Lung (tissue), 12 donors: ENCODE data around the gene ASPSCR1. TPM values are rescaled to one million over a fixed set of nuclear protein-coding genes. Genes with fewer than 3 reads are reported as not detected.

Experiments used
- ATAC-seq: fragments of 200-7000 bp; cut with Tn5 transposase; one replicate; pipeline ENCODE4 v1.9.1; 2020; ENCODE audit warnings: moderate number of reproducible peaks; ENCODE audit not compliant: insufficient read depth, low FRiP score
- DNase-seq, 3 donors: peaks; one replicate each; pipeline ENCODE4 v3.0.0-alpha.2; 2013 to 2017
- H3K27ac ChIP-seq, 2 donors: one replicate each; pipeline ENCODE4 v1.5.1; 2013; ENCODE audit warnings: mild to moderate bottlenecking in 2 of 2, moderate library complexity in 2 of 2, control low read depth in 1 of 2, inconsistent platforms in 1 of 2, low read depth in 1 of 2, low read length in 1 of 2
- H3K27me3 ChIP-seq, 3 donors: one replicate each; pipeline ENCODE4 v1.5.1; 2013; ENCODE audit warnings: low read length in 2 of 3; ENCODE audit not compliant: control insufficient read depth in 3 of 3, insufficient read depth in 3 of 3
- H3K36me3 ChIP-seq, 4 donors: one replicate each; pipeline ENCODE4 v1.5.1; 2013; ENCODE audit warnings: low read length in 4 of 4, mild to moderate bottlenecking in 1 of 4, moderate library complexity in 1 of 4; ENCODE audit not compliant: control insufficient read depth in 4 of 4, insufficient read depth in 4 of 4
- H3K4me1 ChIP-seq, 5 donors: one replicate each; pipeline ENCODE4 v1.5.1; 2013; ENCODE audit warnings: low read length in 5 of 5, mild to moderate bottlenecking in 2 of 5, moderate library complexity in 1 of 5; ENCODE audit not compliant: control insufficient read depth in 5 of 5, insufficient read depth in 5 of 5
- H3K4me3 ChIP-seq: one replicate; pipeline ENCODE4 v1.5.1; 2013; ENCODE audit warnings: mild to moderate bottlenecking, control low read depth, moderate library complexity
- H3K9ac ChIP-seq, 2 donors: one replicate each; pipeline ENCODE4 v1.5.1; 2013; ENCODE audit warnings: low read length in 2 of 2, control low read depth in 1 of 2; ENCODE audit not compliant: insufficient read depth in 1 of 2
- H3K9me3 ChIP-seq, 4 donors: one replicate each; pipeline ENCODE4 v1.5.1; 2013; ENCODE audit warnings: low read length in 3 of 4, mild to moderate bottlenecking in 1 of 4, moderate library complexity in 1 of 4; ENCODE audit not compliant: control insufficient read depth in 4 of 4, insufficient read depth in 3 of 4
- CTCF ChIP-seq: IDR thresholded peaks from 2 replicates; pipeline ENCODE4 v1.5.1; 2012; ENCODE audit warnings: mild to moderate bottlenecking; ENCODE audit errors: control extremely low read depth, extremely low read depth
- WGBS, 2 donors: extraction: QIAGEN DNeasy Blood & Tissue Kit; methylation state at CpG; one replicate each; pipeline ENCODE4 v1.1.7; 2013; 5-methylcytosine and 5-hydroxymethylcytosine counted together
- polyA plus RNA-seq, 2 donors: library from polyadenylated mRNA; stranded (reverse); fragments of 200-250 nt; gene quantifications; one replicate each; pipeline ENCODE4 v1.2.1, GENCODE V29; 2013
- total RNA-seq, 2 donors: library from RNA; depleted of rRNA in 1 of 2; stranded (reverse); fragments of >200 nt in 1 of 2; gene quantifications; one replicate each; pipeline ENCODE4 v1.2.1, GENCODE V29; 2014 to 2021
- donor health status: control.
- donor health status: control.
- donor health status: Bipolar disorder and iron deficiency.
- donor health status: healthy.
- donor health status: DM: yes; HTN: yes; CAD: no.

The ASPSCR1 gene
- total and polyA plus RNA-seq, 4 donors = 22.9 to 68.6 (median 42.4) TPM

DNA sequence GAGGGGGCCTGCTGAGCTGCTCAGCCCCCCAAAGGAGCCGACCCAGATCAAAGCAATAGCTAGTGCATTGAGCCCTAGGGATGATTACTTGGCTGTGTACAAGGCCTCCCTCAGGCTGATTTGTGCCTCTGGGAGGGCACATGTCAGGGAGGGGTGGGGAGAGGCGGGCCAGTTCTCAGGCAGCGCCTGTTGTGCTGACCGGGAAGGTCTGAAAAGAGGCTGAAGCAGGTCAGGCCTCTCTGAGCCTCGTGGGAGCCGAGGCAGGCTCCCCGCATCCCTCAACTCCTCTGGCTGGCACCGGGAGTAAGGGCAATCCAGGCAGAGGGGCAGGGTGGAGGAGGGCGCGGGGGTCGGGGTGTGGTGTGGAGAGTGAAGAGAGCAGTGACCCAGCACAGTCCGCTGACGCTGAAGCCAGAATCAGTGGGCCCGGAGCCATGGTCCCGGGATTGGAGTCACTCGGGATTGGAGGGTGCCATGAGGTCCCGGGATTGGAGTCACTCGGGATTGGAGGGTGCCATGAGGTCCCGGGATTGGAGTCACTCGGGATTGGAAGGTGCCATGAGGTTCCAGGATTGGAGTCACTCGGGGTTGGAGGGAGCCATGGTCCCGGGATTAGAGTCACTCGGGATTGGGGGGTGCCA is 57.1 kb downstream of the ASPSCR1 start:
- WGBS, 2 donors = 91 to 94% methylated on average over 23 of the region's 23 CpGs
- Histone ChIP-seq H3K27ac (no peak overlapping the region), H3K27me3 (no peaks in the 10 kb centered on the region), H3K9me3 (no peaks in the 10 kb centered on the region), H3K9ac (no peak overlapping the region), H3K4me1 (peaks cover 0 to 28% (median 9%) of the 10 kb centered on the region in 5 donors), H3K36me3 (peaks cover 0 to 4% (median 0%) of the 10 kb centered on the region in 4 donors), H3K4me3 (no peak overlapping the region)
- TF ChIP-seq CTCF = no peak
- DNase-seq = no peak
- no peak for ATAC-seq

- DNase-seq = no peak
- WGBS, 2 donors = 92 to 93% methylated on average over 8 of the region's 8 CpGs
Observed at GRCh38 chr17:82035488-82035887, 58.1 kb downstream of the ASPSCR1 start.

DNA sequence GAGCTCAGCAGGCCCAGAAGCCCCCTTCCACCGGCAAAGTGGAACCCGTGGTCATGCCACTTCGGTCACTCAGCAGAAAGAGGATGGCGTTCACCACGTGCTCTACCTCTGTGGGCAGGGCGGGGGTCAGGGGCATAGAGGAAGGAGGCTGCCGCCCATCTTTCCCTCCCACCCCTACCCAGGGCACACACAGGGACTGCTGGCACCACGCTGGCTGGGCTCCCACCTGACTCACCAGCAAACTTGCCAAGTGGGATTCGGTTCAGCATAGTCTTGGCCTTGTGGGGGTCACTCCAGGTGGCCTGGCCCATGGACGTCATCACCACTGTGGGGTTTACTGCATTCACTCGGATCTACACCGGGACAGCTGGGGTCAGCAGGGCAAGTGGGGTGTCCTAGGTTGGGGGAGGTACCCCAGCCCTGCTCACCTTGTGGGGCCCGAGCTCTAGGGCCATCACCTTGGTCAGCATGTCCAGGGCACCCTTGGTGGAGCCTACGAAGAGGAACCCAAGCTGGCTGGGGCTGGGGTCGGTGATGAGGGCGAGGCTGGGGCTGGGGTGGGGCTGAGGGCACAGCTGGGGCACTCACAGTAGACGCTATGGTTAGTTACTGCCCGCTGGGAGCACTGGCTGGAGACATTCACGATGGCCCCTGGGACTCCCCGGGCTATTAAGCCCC is 58.7 kb downstream of the ASPSCR1 start:
- peaks cover 0 to 4% (median 0%) of the 10 kb centered on the region in 4 donors for H3K36me3 ChIP-seq
- no peaks in the 10 kb centered on the region for H3K27me3 ChIP-seq
- no peak for DNase-seq
- whole genome bisulfite sequencing, 2 donors = 88 to 90% methylated on average over 18 to 20 of the region's 20 CpGs
- TF ChIP-seq CTCF = no peak
- peaks cover 0 to 15% (median 9%) of the 10 kb centered on the region in 5 donors for H3K4me1 ChIP-seq
- no peak overlapping the region for H3K4me3 ChIP-seq
- no peaks in the 10 kb centered on the region for H3K9me3 ChIP-seq
- peak overlapping the region in 1 of 2 donors; percentile 56 for H3K9ac ChIP-seq
- H3K27ac ChIP-seq = peak overlapping the region; percentile 97 to 98
- ATAC-seq = no peak

More at GRCh38 chr17:82035488-82035887, 58.1 kb downstream of the ASPSCR1 start:
- H3K27me3 ChIP-seq = no peaks in the 10 kb centered on the region
- no peak overlapping the region for H3K9ac ChIP-seq
- no peak for TF ChIP-seq CTCF
- no peak overlapping the region for H3K27ac ChIP-seq
- peaks cover 0 to 20% (median 9%) of the 10 kb centered on the region in 5 donors for H3K4me1 ChIP-seq
- no peak overlapping the region for H3K4me3 ChIP-seq
- no peaks in the 10 kb centered on the region for H3K9me3 ChIP-seq
- peaks cover 0 to 4% (median 0%) of the 10 kb centered on the region in 4 donors for H3K36me3 ChIP-seq
- ATAC-seq = no peak
